ENCODE measurements around the gene BRD3. TPM values are rescaled to one million over a fixed set of nuclear protein-coding genes. Genes with fewer than 3 reads are reported as not detected.

The BRD3 gene
- total RNA-seq, 1 donor from 2014 or later, result 38.4 TPM

DNA sequence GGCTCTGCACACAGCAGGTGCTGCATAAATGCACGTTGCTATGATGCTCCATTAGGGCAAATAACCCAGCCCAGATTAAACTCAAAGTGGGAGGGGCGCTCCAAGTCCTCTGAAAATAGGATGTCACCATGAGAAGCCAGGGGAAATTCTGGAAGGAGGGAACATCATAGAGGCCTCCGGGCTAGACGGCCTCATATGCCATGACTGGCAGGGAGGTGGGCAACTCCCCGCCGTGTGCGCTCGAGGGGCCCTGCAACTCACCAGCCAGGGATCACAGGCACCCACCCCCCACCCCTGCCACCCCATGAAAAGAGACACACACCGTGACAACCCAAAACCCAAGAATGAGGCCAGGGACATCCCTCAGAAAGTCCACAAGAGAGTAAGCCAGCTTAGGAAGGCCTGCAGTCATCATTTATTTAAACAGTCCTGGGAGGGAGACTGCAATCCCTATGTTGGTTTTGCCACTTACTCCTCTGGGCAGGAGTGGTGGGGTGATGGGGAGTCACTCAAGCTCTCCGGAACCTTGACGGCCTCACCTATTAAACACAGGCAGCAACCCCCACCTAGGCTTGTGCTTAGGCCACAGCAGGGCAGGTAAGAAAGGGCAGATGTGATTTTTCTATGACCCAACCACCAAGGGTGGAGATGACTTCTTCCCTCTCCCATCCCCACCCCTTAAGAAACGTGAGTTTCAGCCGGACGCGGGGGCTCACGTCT is 79.7 kb downstream of the BRD3 start:
- Histone ChIP-seq H3K4me3 (no peak overlapping the region), H3K9me3 (no peaks in the 10 kb centered on the region), H3K36me3 (no peaks in the 10 kb centered on the region), H3K27me3 (no peaks in the 10 kb centered on the region), H3K4me1 (peaks cover 14% of the 10 kb centered on the region), H3K27ac (no peak overlapping the region)
- ATAC-seq (no peak), DNase-seq (no peak)
- TF ChIP-seq, protein P1, sequence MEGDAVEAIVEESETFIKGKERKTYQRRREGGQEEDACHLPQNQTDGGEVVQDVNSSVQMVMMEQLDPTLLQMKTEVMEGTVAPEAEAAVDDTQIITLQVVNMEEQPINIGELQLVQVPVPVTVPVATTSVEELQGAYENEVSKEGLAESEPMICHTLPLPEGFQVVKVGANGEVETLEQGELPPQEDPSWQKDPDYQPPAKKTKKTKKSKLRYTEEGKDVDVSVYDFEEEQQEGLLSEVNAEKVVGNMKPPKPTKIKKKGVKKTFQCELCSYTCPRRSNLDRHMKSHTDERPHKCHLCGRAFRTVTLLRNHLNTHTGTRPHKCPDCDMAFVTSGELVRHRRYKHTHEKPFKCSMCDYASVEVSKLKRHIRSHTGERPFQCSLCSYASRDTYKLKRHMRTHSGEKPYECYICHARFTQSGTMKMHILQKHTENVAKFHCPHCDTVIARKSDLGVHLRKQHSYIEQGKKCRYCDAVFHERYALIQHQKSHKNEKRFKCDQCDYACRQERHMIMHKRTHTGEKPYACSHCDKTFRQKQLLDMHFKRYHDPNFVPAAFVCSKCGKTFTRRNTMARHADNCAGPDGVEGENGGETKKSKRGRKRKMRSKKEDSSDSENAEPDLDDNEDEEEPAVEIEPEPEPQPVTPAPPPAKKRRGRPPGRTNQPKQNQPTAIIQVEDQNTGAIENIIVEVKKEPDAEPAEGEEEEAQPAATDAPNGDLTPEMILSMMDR (IDR thresholded peaks at IDR 0.05), result no peak
- intact Hi-C loops (cut with DNase I), result no loop called here

DNA sequence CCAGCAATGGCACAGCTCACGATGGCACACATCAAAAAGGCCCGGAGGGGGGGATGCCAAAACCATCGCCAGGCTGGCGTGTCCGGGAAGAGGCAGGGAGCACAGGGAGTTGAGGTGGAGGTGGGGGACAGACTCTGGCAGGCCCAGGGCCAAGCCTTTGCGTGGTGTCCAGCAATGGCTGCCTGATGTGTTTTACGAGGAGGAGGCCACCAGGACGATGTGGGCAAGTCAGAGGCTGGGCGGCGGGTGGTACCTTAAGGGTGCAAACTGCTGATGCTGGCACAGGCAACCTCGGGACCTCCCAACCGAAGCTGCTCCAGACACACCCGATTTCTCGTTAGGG is 80.4 kb downstream of the BRD3 start:
- H3K27me3 ChIP-seq, result no peaks in the 10 kb centered on the region
- no peak overlapping the region for H3K27ac ChIP-seq
- H3K4me1 ChIP-seq, result peaks cover 13% of the 10 kb centered on the region
- no peaks in the 10 kb centered on the region for H3K9me3 ChIP-seq
- TF ChIP-seq, protein P1 (IDR thresholded peaks at IDR 0.05), result no peak
- intact Hi-C loops (cut with DNase I), result no loop called here
- no peaks in the 10 kb centered on the region for H3K36me3 ChIP-seq
- no peak overlapping the region for H3K4me3 ChIP-seq
- ATAC-seq (no peak), DNase-seq (peak; percentile 46)

GRCh38 chr9:133986774-133987445 is 80.9 kb downstream of the BRD3 start:
- H3K27ac ChIP-seq, result no peak overlapping the region
- intact Hi-C loops (cut with DNase I), result no loop called here
- TF ChIP-seq, protein P1 (IDR thresholded peaks at IDR 0.05), result no peak
- DNase-seq (peak; percentile 23), ATAC-seq (no peak)
- H3K27me3 ChIP-seq, result no peaks in the 10 kb centered on the region
- no peaks in the 10 kb centered on the region for H3K36me3 ChIP-seq
- H3K9me3 ChIP-seq, result no peaks in the 10 kb centered on the region
- peaks cover 13% of the 10 kb centered on the region for H3K4me1 ChIP-seq
- no peak overlapping the region for H3K4me3 ChIP-seq

- ATAC-seq (no peak), DNase-seq (peak; percentile 38)
- Histone ChIP-seq H3K4me3 (no peak overlapping the region), H3K27ac (no peak overlapping the region), H3K4me1 (peaks cover 11% of the 10 kb centered on the region), H3K9me3 (no peaks in the 10 kb centered on the region), H3K36me3 (no peaks in the 10 kb centered on the region), H3K27me3 (no peaks in the 10 kb centered on the region)
- intact Hi-C loops (cut with DNase I), result no loop called here
- TF ChIP-seq, protein P1 (IDR thresholded peaks at IDR 0.05), result no peak
Observed at GRCh38 chr9:133986061-133986460, 81.8 kb downstream of the BRD3 start.

DNA sequence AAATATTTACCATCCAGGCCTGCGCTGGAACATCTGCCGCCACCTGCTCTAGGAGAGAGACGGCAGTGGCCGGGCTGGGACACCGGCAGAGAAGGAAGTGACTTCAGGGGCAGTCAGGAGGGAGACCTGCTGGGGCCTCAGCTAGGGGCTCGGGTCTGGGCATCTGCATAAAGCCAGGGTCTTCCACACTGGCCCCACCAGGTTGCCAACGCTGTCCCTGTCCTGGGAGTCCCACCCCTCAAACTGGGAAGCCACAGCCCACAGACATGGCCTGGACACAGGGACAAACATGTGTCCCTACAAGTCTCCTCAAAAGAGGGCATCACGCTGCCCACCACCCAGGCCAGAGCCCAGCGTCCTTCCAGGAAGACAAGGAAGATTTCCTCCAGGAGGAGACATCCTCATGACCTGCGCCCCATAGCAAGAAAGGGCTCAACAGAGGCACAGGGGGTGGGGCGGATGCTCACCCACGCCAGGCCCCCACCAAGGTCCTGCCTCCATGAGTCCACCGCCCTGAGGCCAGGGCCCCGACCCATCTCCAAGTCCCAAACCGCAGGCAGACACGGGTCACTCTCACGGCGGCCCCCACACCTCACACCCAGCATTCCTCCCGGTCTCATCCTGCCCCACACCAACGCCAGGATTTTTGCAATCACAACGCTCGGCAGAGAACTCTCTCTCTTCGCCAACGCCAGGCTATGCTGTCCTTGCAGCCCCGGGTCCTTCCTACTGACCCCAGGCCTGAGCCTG is 84.7 kb downstream of the BRD3 start:
- DNase-seq, result peak; percentile 58

More for the DNA sequence above, 84.7 kb downstream of the BRD3 start:
- H3K4me1 ChIP-seq, result peaks cover 24% of the 10 kb centered on the region
- H3K36me3 ChIP-seq, result no peaks in the 10 kb centered on the region
- no peak overlapping the region for H3K4me3 ChIP-seq
- no peaks in the 10 kb centered on the region for H3K27me3 ChIP-seq
- no peak for ATAC-seq
- TF ChIP-seq, protein P1 (IDR thresholded peaks at IDR 0.05), result no peak
- no peak overlapping the region for H3K27ac ChIP-seq
- no peaks in the 10 kb centered on the region for H3K9me3 ChIP-seq
- intact Hi-C loops (cut with DNase I), result no loop called here
